UCSD-AML1 (cell line): ENCODE results near the gene SGCB.
"Not testable (repeated sequence)": the region's sequence is repeated elsewhere in the genome, so short reads cannot be mapped to it uniquely, and the experiment has no call there.

Source experiments
- DNase-seq: peaks from one replicate; lab custom pipeline; 2025; ENCODE audit not compliant: unreplicated experiment; lab: John Stamatoyannopoulos, UW

SGCB gene, protein sequence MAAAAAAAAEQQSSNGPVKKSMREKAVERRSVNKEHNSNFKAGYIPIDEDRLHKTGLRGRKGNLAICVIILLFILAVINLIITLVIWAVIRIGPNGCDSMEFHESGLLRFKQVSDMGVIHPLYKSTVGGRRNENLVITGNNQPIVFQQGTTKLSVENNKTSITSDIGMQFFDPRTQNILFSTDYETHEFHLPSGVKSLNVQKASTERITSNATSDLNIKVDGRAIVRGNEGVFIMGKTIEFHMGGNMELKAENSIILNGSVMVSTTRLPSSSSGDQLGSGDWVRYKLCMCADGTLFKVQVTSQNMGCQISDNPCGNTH

DNA sequence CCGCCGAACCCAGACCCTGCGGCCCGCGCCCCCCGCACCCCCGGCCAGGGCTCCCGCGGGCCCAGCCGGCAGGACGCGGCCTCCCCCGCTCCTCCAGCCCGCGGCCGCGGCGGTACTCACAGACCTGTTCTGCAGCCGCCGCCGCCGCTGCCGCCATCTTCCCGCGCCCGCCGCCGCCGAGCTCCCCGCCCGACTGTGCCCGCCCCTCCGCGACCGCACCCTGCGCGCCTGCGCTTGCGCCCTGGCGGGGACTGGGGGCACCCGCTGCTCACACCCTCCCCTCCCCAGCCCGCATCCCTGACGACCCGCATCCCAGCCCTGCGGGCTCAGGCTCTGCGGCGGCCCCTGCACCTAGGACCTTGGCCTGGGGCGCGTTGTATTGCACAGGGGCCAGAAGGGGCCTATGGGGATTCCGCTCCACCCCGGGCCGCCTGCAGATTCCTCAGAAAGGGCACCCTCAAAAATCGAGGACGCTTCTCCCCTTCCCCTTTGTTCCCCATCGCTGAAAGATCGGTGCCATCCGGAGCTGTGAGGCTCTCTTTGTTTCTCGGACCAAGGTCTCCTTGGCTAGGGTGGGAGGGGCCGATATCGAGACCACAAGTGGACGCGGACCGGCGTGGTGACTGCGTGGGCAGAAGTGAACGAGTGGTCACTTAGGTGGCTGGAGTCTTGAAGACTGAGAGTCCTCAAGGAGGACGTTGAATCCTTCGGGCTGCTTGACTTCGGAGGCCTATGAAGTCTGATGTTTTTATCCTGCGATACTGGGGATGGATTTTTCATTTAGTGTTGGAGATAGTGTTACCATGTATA lies at the start of gene SGCB:
SGCB (minus strand) TSS at position 197 of the 810 bp plus-strand sequence; CDS start at position 157, 40 bp downstream.
- DNase-seq = no peak

DNA sequence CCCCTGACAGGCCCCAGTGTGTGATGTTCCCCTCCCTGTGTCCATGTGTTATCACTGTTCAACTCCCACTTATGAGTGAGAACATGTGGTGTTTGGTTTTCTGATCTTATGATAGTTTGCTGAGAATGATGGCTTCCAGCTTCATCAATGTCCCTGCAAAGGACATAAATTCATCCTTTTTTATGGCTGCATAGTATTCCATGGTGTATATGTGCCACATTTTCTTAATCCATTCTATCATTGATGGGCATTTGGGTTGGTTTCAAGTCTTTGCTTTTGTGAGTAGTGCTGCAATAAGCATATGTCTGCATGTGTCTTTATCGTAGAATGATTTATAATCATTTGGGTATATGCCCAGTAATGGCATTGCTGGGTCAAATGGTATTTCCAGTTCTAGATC lies 48.3 kb upstream of the SGCB start:
- DNase-seq = not testable (repeated sequence)

DNA sequence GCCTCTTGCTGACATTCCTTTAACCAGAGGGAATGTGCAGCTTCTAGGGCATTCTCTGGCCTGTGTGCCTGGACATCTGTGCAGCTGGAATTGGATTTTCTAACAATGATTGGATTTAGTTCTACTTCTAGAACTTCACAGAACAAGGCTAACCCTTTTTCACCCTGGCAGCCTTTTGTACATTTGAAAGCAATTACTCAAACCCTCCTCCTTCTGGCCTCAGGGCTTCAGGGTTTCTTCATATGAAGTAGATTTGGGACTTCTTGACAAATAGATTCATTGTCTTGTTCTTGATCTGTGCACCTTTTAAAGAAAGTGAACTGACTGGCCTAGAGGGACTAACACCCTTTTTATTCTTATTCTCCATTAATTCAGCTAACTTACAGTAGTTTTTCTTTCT lies 43.1 kb upstream of the SGCB start:
- DNase-seq = no peak

DNA sequence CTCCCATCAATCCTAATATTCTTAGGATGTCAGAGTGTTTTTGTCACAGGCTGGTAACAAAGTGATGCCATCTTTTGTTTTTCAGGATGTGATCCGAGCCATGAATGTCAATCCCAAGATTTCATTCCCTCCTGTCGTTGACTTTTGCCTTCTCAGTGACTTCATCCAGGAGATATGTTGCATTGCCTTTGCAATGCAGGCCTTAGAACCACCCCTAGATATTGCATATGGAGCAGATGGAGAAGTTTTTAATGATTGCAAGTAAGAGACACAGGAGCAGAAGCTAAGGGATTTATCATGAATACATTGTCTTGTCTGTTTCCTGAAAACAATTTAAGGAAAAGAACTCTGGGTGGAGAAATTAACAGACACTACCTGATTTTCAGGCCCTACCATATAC lies 41.6 kb upstream of the SGCB start:
- DNase-seq = no peak

GRCh38 chr4:52076731-52077130 lies 38.6 kb upstream of the SGCB start:
- no peak for DNase-seq

GRCh38 chr4:52071791-52072546 lies 33.9 kb upstream of the SGCB start:
- DNase-seq = no peak

DNA sequence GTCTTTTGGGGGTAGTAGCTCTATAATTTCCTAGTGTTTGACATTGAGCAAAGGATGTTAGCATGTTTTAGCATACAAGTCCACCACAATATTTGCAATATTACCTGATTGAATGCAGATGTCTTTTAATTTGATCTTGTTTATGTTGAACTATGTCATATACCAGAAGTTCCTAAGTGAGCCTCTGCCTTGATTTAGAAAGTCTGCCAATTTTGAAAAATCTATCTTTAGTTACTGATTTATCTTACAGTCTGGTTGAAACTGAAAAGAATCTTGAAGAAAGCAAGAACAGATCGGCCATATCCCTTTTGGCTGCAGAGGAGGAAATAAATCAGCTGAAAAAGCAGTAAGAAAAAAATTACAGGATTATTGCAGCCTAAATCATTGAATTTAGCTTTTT lies 31.5 kb upstream of the SGCB start:
- no peak for DNase-seq

DNA sequence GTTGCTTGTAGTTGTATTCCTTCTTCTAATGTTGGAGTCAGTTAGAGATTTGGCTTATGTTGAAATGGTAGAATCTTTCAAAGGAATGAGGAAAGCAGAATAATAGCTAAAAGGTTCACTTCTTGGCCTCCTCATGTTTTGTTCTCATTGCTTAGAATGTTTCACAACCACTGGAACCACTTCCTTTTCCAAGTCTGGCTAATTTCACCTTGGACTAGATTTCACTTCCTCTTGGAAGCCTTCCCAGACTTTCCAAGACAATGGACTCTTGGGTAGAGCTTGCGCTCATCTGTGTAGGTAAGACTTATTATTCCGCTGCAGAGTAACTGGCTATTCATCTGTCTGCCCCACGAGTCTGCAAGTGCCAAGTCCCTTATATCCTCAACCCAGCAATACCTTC lies 21.3 kb upstream of the SGCB start:
- no peak for DNase-seq

GRCh38 chr4:52058275-52058674 lies 20.2 kb upstream of the SGCB start:
- DNase-seq = no peak

DNA sequence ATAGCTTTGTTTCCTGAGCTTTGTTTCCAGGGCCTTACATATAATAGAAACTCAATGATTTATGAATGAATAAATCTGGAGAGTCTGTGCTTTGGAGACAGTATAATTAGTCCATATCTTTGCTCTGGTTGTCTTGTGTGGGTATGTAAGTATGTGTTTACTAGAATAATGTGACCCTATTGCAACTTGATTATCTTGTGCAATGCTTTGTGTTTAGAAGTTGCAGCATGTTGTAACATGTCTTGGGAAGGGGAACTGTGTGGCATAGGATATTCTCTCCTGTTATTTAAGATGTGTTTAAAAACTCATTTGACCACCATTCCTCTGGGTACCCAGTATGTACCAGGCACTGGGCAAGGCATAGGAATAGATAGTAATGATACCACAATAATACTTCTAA lies 19.1 kb upstream of the SGCB start:
- DNase-seq = no peak

GRCh38 chr4:52054254-52054653 lies 16.2 kb upstream of the SGCB start:
- DNase-seq = no peak

GRCh38 chr4:52052475-52052780 lies 14.3 kb upstream of the SGCB start:
- DNase-seq = no peak

- no peak for DNase-seq
Measured at GRCh38 chr4:52051615-52052474, 13.7 kb upstream of the SGCB start.

DNA sequence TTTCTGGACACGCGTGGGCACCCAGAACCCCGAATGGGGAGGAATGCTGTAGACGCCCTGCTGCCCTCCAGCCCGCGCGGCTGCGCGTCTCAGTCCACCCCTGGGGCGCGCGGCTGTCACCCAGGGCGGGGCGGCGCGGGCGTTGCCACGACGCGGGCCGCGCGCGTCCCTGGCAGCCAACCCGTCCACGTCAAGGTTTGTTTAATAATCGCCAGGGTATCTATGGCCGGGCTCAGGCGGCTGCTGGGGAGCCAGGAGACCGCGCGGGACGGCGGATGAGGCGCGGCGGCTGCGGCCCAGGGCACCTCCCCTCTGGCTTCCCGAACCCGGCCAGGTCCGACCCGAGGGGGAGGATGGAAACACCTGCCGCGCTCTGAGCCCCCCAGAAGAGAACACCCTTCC lies 13.1 kb upstream of the SGCB start, which contains the start of gene SPATA18:
SPATA18 (plus strand) TSS at position 92 of the 402 bp plus-strand sequence. CDS start 401 bp downstream, outside the sequence.
- no peak for DNase-seq

DNA sequence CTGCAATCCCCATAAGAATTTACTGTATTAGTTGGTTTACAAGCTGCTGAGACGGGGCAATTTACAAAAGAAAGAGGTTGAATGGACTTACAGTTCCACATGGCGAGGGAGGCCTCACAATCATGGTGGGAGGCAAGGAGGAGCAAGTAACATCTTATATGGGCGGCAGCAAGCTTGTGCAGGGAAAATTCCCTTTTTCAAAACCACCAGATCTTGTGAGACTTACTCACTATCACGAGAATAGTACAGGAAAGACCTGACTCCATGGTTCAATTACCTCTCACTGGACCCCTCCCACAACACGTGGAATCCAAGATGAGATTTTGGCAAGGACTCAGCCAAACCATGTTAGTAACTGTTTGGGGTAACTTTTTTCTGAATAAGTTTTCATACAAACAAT lies 11.2 kb upstream of the SGCB start:
- no peak for DNase-seq

DNA sequence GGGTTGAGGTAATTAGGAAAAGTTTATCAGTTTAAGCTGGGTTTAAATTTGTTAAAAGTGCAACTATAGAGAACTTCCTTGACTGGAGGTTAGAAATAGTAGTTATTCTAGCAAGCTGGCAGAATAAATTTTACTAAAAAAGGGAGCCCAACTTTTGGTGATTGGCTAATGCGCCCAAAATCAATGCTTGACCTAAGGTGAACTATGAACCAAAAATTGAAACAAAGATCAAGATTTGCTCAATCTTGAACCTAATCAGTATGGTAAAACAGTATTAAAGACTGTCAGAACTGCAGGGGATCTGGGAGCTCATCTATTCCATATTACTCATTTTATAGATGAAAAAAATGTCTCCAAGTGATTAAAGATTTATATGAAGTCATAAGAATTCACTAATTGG lies 6.9 kb upstream of the SGCB start:
- DNase-seq = no peak

DNA sequence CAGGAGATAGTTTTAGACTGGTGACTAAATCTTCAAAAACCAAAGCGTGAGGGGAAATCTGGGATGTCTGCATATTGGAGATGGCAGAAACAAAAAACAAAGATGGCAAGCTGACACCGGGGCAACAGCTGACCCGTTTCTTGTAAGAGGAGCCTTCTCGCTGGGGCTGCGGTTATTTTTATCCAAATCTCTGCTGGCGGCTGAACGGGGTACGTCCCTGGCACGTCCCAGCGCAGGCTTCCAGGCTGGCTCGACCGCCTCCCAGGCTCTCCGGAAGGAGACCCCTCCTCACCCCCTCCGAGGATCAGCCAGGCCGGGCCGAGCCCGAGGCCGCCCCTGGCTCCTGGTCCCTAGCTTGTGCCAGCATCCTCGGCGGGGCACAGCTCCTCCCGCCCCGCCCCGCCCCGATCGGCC lies 403 bp downstream of the SGCB start:
- no peak for DNase-seq

- no peak for DNase-seq
Measured at GRCh38 chr4:52036886-52037530, 1.1 kb downstream of the SGCB start.

GRCh38 chr4:52035190-52035589 lies 2.9 kb downstream of the SGCB start:
- no peak for DNase-seq

- no peak for DNase-seq
Measured at GRCh38 chr4:52032005-52032404, 6.1 kb downstream of the SGCB start.
